GM12878 (cell line): Measurements from ENCODE around the gene SP6. TPM values are rescaled to one million over a fixed set of nuclear protein-coding genes. Genes with fewer than 3 reads are reported as not detected.

Source experiments
- BHLHE40 ChIP-seq, 2 experiments: fragments of 450-650 bp in 1 of 2; IDR thresholded peaks; 2 replicates each; pipeline ENCODE4 v1.6.1; 2011 to 2017; ENCODE audit warnings: low read depth in 2 of 2, borderline replicate concordance in 1 of 2, improper control_type of control experiment in 1 of 2, low read length in 1 of 2, mild to moderate bottlenecking in 1 of 2
- BRCA1 ChIP-seq: IDR thresholded peaks from 2 replicates; pipeline ENCODE4 v1.6.1; 2011; ENCODE audit warnings: low read depth, low read length, improper control_type of control experiment
- CREM ChIP-seq: IDR thresholded peaks from 2 replicates; pipeline ENCODE4 v1.6.1; 2014; ENCODE audit warnings: antibody characterized with exemption, low read depth
- EED ChIP-seq: sonication (generic); IDR thresholded peaks from 2 replicates; pipeline ENCODE4 v1.6.1; 2016; ENCODE audit warnings: antibody characterized with exemption, low read depth
- FOXM1 ChIP-seq: IDR thresholded peaks from 2 replicates; pipeline ENCODE4 v1.6.1; 2012; ENCODE audit warnings: low read depth, mild to moderate bottlenecking, inconsistent platforms, low read length, moderate library complexity
- JUNB ChIP-seq: IDR thresholded peaks from 2 replicates; pipeline ENCODE4 v1.6.1; 2016; ENCODE audit warnings: antibody characterized with exemption, mild to moderate bottlenecking
- KDM1A ChIP-seq: fragments of 200-600 bp; sonication (generic); IDR thresholded peaks from 2 replicates; pipeline ENCODE4 v1.6.1; 2016; ENCODE audit warnings: borderline replicate concordance
- LARP7 ChIP-seq: fragments of 450-650 bp; IDR thresholded peaks from 2 replicates; pipeline ENCODE4 v1.6.1; 2017; ENCODE audit warnings: mild to moderate bottlenecking
- MXI1 ChIP-seq: fragments of 150-350 bp; IDR thresholded peaks from 2 replicates; pipeline ENCODE4 v1.6.1; 2011; ENCODE audit warnings: low read depth, mild to moderate bottlenecking, inconsistent platforms, low read length, improper control_type of control experiment
- POLR2AphosphoS2 ChIP-seq: IDR thresholded peaks from 2 replicates; pipeline ENCODE4 v1.6.1; 2011; ENCODE audit warnings: low read depth, mild to moderate bottlenecking, low read length, improper control_type of control experiment, moderate library complexity
- SMARCA5 ChIP-seq: fragments of 450-650 bp; IDR thresholded peaks from 2 replicates; pipeline ENCODE4 v1.6.1; 2017; ENCODE audit warnings: mild to moderate bottlenecking
- TAF1 ChIP-seq: IDR thresholded peaks from 2 replicates; pipeline ENCODE4 v1.6.1; 2011; ENCODE audit warnings: mild to moderate bottlenecking, low read depth, low read length, borderline replicate concordance
- TCF7 ChIP-seq: IDR thresholded peaks from 2 replicates; pipeline ENCODE4 v1.6.1; 2014; ENCODE audit warnings: antibody characterized with exemption, borderline replicate concordance
- ZNF217 ChIP-seq: fragments of 450-650 bp; IDR thresholded peaks from 2 replicates; pipeline ENCODE4 v1.6.1; 2017; ENCODE audit warnings: antibody characterized with exemption, mild to moderate bottlenecking
- ZSCAN29 ChIP-seq: fragments of 450-650 bp; IDR thresholded peaks from 2 replicates; pipeline ENCODE4 v1.6.1; 2017; ENCODE audit warnings: mild to moderate bottlenecking, moderate library complexity
- polyA plus RNA-seq, 11 experiments: library from polyadenylated mRNA; depleted of rRNA in 4 of 11; unstranded in 6 of 11; stranded (reverse) in 5 of 11; fragments of >200 nt; fragmentation: Nextera tagmentation in 4 of 11; fragmentation: Illumina TruSeq in 1 of 11; extraction: Ambion mirVana in 4 of 11; extraction: Trizol in 1 of 11; gene quantifications; 1 replicate in 1 of 11; 2 replicates in 10 of 11; pipeline versions ENCODE4 v1.2.1 to v1.2.3, GENCODE V29; 2011 to 2016; ENCODE audit warnings: inconsistent platforms in 2 of 11, missing spikeins in 2 of 11, low read depth in 1 of 11
- total RNA-seq, 4 experiments: library from RNA; depleted of rRNA in 3 of 4; stranded (reverse); fragments of >200 nt in 3 of 4; fragmentation: Illumina TruSeq in 1 of 4; extraction: Trizol in 1 of 4; gene quantifications; 2 replicates each; pipeline versions ENCODE4 v1.2.1 to v1.2.3, GENCODE V29; 2013 to 2021
- TF ChIP-seq, protein P1 (sequence below): IDR thresholded peaks from 2 replicates; pipeline ENCODE4 v1.6.1; 2012; ENCODE audit warnings: low read depth, low read length, improper control_type of control experiment
- TF ChIP-seq, protein P2 (sequence below): fragments of 450-650 bp; IDR thresholded peaks from 2 replicates; pipeline ENCODE4 v1.6.1; 2016; ENCODE audit warnings: mild to moderate bottlenecking, moderate library complexity, borderline replicate concordance
- TF ChIP-seq, protein P3 (sequence below): fragments of 450-650 bp; IDR thresholded peaks from 2 replicates; pipeline ENCODE4 v1.6.1; 2014; ENCODE audit warnings: mild to moderate bottlenecking
- TF ChIP-seq, protein P4 (sequence below): fragments of 450-650 bp; IDR thresholded peaks from 2 replicates; pipeline ENCODE4 v1.6.1; 2017; ENCODE audit warnings: antibody characterized with exemption, mild to moderate bottlenecking, moderate library complexity
- TF ChIP-seq, protein P5 (sequence below): IDR thresholded peaks from 2 replicates; pipeline ENCODE4 v1.6.1; 2011; ENCODE audit warnings: mild to moderate bottlenecking, low read depth, low read length, moderate library complexity; ENCODE audit not compliant: insufficient replicate concordance

Gene SP6
- total and polyA plus RNA-seq, 10 of the 15 experiments (the other 5 are each of a cell fraction or from before 2014, with no cell fraction given): 0.05 to 0.15 (median 0.06) TPM; not detected in 7

DNA sequence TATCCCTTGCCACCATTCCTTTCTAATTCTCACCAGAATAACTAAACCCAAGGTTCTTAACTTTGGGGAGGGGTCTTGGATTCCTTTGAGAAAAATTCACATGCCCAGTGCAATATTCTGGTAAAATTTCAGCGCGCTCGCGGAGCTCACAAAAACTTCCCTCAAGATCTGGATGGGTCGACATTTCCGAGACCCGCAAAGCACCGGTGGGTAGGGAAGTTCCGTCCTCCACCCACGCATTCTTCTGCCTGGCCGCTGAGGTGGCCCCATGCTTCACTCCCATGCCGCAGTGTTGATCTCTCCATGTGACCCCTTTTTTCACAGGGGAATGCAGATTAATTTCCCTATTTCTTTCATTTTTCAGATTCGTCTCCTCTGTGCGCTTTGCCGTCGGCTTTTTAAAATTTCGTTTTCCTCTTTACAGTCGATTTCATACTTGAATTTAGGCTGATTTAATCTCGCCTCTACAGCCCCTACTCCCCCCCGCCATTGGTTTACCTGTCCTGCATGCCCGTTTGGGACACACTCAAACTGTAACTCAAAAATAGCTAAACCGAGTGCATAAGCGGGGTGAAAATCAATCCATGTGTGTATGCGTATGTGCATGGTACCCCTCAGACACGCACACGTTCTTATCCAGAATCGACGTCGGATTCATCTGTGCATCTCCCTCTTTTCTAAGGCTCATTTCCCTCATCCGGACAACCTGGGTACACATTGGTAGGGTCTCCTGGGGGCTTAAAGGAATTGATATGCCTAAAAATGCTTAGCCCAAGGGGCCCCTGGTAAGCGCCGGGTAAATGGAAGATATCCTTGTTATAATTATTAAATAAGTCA is 1.4 kb upstream of the SP6 start (continued):
- TF ChIP-seq BRCA1: no peak
- TF ChIP-seq CREM: no peak
- TF ChIP-seq ZSCAN29: no peak
- TF ChIP-seq TAF1: no peak
- TF ChIP-seq, protein P1, sequence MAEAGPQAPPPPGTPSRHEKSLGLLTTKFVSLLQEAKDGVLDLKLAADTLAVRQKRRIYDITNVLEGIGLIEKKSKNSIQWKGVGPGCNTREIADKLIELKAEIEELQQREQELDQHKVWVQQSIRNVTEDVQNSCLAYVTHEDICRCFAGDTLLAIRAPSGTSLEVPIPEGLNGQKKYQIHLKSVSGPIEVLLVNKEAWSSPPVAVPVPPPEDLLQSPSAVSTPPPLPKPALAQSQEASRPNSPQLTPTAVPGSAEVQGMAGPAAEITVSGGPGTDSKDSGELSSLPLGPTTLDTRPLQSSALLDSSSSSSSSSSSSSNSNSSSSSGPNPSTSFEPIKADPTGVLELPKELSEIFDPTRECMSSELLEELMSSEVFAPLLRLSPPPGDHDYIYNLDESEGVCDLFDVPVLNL: no peak
- no peak for TF ChIP-seq BHLHE40 (IDR thresholded peaks at IDR 0.05; ENCODE audit: borderline replicate concordance in 1 of 2, low read depth in 2 of 2, low read length in 1 of 2)
- no peak for TF ChIP-seq KDM1A
- TF ChIP-seq JUNB: no peak
- TF ChIP-seq, protein P2, sequence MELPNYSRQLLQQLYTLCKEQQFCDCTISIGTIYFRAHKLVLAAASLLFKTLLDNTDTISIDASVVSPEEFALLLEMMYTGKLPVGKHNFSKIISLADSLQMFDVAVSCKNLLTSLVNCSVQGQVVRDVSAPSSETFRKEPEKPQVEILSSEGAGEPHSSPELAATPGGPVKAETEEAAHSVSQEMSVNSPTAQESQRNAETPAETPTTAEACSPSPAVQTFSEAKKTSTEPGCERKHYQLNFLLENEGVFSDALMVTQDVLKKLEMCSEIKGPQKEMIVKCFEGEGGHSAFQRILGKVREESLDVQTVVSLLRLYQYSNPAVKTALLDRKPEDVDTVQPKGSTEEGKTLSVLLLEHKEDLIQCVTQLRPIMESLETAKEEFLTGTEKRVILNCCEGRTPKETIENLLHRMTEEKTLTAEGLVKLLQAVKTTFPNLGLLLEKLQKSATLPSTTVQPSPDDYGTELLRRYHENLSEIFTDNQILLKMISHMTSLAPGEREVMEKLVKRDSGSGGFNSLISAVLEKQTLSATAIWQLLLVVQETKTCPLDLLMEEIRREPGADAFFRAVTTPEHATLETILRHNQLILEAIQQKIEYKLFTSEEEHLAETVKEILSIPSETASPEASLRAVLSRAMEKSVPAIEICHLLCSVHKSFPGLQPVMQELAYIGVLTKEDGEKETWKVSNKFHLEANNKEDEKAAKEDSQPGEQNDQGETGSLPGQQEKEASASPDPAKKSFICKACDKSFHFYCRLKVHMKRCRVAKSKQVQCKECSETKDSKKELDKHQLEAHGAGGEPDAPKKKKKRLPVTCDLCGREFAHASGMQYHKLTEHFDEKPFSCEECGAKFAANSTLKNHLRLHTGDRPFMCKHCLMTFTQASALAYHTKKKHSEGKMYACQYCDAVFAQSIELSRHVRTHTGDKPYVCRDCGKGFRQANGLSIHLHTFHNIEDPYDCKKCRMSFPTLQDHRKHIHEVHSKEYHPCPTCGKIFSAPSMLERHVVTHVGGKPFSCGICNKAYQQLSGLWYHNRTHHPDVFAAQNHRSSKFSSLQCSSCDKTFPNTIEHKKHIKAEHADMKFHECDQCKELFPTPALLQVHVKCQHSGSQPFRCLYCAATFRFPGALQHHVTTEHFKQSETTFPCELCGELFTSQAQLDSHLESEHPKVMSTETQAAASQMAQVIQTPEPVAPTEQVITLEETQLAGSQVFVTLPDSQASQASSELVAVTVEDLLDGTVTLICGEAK: no peak
- peak; percentile 29; the same call in 1 of the 2 replicates for TF ChIP-seq EED
- TF ChIP-seq, protein P3, sequence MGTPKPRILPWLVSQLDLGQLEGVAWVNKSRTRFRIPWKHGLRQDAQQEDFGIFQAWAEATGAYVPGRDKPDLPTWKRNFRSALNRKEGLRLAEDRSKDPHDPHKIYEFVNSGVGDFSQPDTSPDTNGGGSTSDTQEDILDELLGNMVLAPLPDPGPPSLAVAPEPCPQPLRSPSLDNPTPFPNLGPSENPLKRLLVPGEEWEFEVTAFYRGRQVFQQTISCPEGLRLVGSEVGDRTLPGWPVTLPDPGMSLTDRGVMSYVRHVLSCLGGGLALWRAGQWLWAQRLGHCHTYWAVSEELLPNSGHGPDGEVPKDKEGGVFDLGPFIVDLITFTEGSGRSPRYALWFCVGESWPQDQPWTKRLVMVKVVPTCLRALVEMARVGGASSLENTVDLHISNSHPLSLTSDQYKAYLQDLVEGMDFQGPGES: no peak
- no peak for TF ChIP-seq ZNF217
- TF ChIP-seq LARP7: no peak
- no peak for TF ChIP-seq FOXM1
- TF ChIP-seq TCF7: no peak
- no peak for TF ChIP-seq POLR2AphosphoS2
- TF ChIP-seq, protein P4, sequence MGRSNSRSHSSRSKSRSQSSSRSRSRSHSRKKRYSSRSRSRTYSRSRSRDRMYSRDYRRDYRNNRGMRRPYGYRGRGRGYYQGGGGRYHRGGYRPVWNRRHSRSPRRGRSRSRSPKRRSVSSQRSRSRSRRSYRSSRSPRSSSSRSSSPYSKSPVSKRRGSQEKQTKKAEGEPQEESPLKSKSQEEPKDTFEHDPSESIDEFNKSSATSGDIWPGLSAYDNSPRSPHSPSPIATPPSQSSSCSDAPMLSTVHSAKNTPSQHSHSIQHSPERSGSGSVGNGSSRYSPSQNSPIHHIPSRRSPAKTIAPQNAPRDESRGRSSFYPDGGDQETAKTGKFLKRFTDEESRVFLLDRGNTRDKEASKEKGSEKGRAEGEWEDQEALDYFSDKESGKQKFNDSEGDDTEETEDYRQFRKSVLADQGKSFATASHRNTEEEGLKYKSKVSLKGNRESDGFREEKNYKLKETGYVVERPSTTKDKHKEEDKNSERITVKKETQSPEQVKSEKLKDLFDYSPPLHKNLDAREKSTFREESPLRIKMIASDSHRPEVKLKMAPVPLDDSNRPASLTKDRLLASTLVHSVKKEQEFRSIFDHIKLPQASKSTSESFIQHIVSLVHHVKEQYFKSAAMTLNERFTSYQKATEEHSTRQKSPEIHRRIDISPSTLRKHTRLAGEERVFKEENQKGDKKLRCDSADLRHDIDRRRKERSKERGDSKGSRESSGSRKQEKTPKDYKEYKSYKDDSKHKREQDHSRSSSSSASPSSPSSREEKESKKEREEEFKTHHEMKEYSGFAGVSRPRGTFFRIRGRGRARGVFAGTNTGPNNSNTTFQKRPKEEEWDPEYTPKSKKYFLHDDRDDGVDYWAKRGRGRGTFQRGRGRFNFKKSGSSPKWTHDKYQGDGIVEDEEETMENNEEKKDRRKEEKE: no peak
- TF ChIP-seq MXI1: no peak
- no peak for TF ChIP-seq SMARCA5
- TF ChIP-seq, protein P5, sequence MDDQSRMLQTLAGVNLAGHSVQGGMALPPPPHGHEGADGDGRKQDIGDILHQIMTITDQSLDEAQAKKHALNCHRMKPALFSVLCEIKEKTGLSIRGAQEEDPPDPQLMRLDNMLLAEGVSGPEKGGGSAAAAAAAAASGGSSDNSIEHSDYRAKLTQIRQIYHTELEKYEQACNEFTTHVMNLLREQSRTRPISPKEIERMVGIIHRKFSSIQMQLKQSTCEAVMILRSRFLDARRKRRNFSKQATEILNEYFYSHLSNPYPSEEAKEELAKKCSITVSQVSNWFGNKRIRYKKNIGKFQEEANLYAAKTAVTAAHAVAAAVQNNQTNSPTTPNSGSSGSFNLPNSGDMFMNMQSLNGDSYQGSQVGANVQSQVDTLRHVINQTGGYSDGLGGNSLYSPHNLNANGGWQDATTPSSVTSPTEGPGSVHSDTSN: no peak
